ENCODE measurements around the gene RAB17. TPM values are rescaled to one million over a fixed set of nuclear protein-coding genes. Genes with fewer than 3 reads are reported as not detected.

The RAB17 gene
- total RNA-seq, 1 experiment from 2014 or later = 1.3 TPM

DNA sequence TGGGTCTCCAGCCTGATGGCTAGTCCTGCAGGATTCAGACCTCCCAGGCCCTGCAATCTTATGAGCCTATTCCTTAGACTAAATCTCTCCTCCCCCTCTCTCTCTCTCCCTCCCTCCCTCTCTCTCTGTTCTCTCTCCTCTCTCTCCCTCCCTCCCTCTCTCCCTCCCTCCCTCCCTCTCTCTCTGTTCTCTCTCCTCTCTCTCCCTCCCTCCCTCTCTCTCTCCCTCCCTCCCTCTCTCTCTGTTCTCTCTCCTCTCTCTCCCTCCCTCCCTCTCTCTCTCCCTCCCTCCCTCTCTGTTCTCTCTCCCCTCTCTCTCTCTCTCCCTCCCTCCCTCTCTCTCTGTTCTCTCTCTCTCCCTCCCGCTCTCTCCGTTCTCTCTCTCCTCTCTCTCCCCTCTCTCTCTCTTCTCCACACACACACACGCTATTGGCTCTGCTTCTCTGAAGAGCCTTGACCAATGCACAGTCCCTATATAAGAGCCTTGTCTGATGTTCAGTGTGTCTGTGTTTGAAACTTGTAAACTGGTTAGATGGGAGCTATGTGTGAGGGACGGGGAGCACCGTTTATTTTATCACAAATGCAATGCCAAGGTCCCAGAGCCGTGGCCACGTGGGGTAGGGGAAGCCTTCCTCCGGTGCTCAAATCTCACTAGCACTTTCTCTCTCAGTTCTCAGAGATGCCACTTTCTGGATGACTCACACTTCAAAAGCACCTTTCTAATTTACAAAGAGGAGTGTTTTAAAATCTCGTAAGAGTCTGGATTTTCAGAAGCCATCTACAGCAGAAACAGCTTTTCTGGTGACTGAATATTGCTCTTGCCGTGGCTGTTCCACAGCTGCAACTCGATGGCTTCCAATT lies 33.5 kb downstream of the RAB17 start:
- Histone ChIP-seq H2AFZ (ENCODE audit: low read length) (no peak overlapping the region), H3K79me2 (ENCODE audit: low read length) (no peaks in the 10 kb centered on the region), H3K9ac (ENCODE audit: low read length) (no peak overlapping the region), H3K27me3 (ENCODE audit: low read length) (0 out of 2 replicates have a peak, but pooled peaks cover 3% of the 10 kb centered on the region), H3K36me3 (ENCODE audit: insufficient read depth, low read length) (no peaks in the 10 kb centered on the region), H3K9me3 (ENCODE audit: low read length) (peaks cover 9% of the 10 kb centered on the region), H4K20me1 (ENCODE audit: insufficient read depth, low read depth, low read length) (no peaks in the 10 kb centered on the region), H3K4me2 (ENCODE audit: low read depth, low read length, poor library complexity, severe bottlenecking) (no peak overlapping the region), H3K9me2 (replicated peaks; ENCODE audit: insufficient read depth, low read length) (no peaks in the 10 kb centered on the region), H3K27ac (ENCODE audit: low read length) (no peak overlapping the region), H3K4me1 (ENCODE audit: low read length) (no peaks in the 10 kb centered on the region), H3K4me3 (ENCODE audit: low read length) (no peak overlapping the region)
- no peak for DNase-seq

DNA sequence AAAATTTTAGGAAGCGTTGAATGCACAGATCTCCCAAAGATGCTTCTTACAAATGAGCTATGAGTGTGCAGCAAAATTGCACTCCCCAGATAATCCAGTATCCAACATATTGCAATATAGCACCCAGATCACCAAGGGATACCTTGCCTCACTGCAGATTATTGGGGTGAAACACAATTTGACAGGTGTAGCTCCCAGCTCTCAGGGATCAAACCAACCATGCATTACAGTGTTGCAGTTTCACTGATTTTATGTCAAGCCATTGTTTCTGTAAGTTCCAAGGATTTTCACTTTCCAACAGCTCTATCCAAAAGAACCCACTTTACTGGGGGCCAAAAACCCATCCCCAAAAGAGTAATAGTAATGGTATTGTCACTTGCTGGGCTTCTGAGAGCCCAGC lies 35.0 kb downstream of the RAB17 start:
- Histone ChIP-seq H4K20me1 (ENCODE audit: insufficient read depth, low read depth, low read length) (no peaks in the 10 kb centered on the region), H3K9ac (ENCODE audit: low read length) (no peak overlapping the region), H3K27ac (ENCODE audit: low read length) (no peak overlapping the region), H3K4me1 (ENCODE audit: low read length) (no peaks in the 10 kb centered on the region), H3K9me2 (replicated peaks; ENCODE audit: insufficient read depth, low read length) (no peaks in the 10 kb centered on the region), H3K9me3 (ENCODE audit: low read length) (peaks cover 9% of the 10 kb centered on the region), H3K4me3 (ENCODE audit: low read length) (no peak overlapping the region), H2AFZ (ENCODE audit: low read length) (no peak overlapping the region), H3K27me3 (ENCODE audit: low read length) (0 out of 2 replicates have a peak, but pooled peaks cover 3% of the 10 kb centered on the region), H3K4me2 (ENCODE audit: low read depth, low read length, poor library complexity, severe bottlenecking) (no peak overlapping the region), H3K36me3 (ENCODE audit: insufficient read depth, low read length) (no peaks in the 10 kb centered on the region), H3K79me2 (ENCODE audit: low read length) (no peaks in the 10 kb centered on the region)
- DNase-seq = no peak

DNA sequence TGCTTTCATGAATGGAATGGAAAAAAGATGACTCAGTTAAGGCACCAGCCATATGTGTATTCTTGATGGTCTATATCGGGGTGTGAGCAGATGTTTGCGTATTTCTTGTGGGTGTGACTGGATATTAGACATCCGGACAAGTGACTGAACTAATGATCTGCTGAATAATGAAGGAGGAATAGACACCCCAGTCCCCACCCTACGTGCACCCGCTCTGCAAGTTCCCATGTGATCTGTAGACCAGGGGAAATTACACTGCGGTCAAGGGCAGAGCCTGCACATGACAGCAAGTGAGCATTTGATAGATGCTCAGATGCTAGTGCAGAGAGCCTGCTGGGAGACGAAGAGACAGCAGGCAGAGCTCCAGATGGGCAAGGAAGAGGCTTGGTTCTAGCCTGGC lies 36.6 kb downstream of the RAB17 start:
- Histone ChIP-seq H3K9ac (ENCODE audit: low read length) (no peak overlapping the region), H3K27ac (ENCODE audit: low read length) (no peak overlapping the region), H3K9me2 (replicated peaks; ENCODE audit: insufficient read depth, low read length) (no peaks in the 10 kb centered on the region), H4K20me1 (ENCODE audit: insufficient read depth, low read depth, low read length) (no peaks in the 10 kb centered on the region), H3K4me2 (ENCODE audit: low read depth, low read length, poor library complexity, severe bottlenecking) (no peak overlapping the region), H2AFZ (ENCODE audit: low read length) (no peak overlapping the region), H3K27me3 (ENCODE audit: low read length) (0 out of 2 replicates have a peak, but pooled peaks cover 3% of the 10 kb centered on the region), H3K4me3 (ENCODE audit: low read length) (no peak overlapping the region), H3K36me3 (ENCODE audit: insufficient read depth, low read length) (no peaks in the 10 kb centered on the region), H3K4me1 (ENCODE audit: low read length) (no peaks in the 10 kb centered on the region), H3K79me2 (ENCODE audit: low read length) (no peaks in the 10 kb centered on the region), H3K9me3 (ENCODE audit: low read length) (peaks cover 9% of the 10 kb centered on the region)
- no peak for DNase-seq

DNA sequence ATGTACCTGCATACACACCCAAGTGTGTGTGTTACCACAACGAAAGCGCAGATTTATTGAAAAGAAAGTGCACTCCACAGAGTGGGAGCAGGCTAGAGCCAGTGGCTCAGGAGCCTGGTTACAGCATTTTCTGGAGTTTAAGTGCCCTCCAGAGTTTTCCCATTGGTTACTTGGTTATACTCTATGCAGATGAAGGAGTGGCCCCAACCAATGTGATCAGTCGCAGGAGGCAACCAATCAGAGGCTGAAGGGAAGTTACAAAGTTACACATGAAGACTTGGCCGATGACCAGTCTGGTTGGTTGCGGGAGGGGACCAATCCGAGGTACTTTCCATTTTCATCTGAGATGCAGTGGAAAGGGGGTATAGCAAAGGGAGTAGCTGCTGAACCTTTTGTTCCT lies 37.6 kb downstream of the RAB17 start:
- no peak overlapping the region for H3K27ac ChIP-seq (ENCODE audit: low read length)
- 0 out of 2 replicates have a peak, but pooled peaks cover 3% of the 10 kb centered on the region for H3K27me3 ChIP-seq (ENCODE audit: low read length)
- H3K9me2 ChIP-seq (replicated peaks; ENCODE audit: insufficient read depth, low read length) = no peaks in the 10 kb centered on the region
- no peak overlapping the region for H3K4me2 ChIP-seq (ENCODE audit: low read depth, low read length, poor library complexity, severe bottlenecking)
- H4K20me1 ChIP-seq (ENCODE audit: insufficient read depth, low read depth, low read length) = no peaks in the 10 kb centered on the region
- H3K79me2 ChIP-seq (ENCODE audit: low read length) = no peaks in the 10 kb centered on the region
- no peaks in the 10 kb centered on the region for H3K4me1 ChIP-seq (ENCODE audit: low read length)
- H3K4me3 ChIP-seq (ENCODE audit: low read length) = no peak overlapping the region
- DNase-seq = peak; percentile 54
- H3K36me3 ChIP-seq (ENCODE audit: insufficient read depth, low read length) = no peaks in the 10 kb centered on the region
- H3K9me3 ChIP-seq (ENCODE audit: low read length) = peaks cover 9% of the 10 kb centered on the region
- no peak overlapping the region for H3K9ac ChIP-seq (ENCODE audit: low read length)
- no peak overlapping the region for H2AFZ ChIP-seq (ENCODE audit: low read length)

DNA sequence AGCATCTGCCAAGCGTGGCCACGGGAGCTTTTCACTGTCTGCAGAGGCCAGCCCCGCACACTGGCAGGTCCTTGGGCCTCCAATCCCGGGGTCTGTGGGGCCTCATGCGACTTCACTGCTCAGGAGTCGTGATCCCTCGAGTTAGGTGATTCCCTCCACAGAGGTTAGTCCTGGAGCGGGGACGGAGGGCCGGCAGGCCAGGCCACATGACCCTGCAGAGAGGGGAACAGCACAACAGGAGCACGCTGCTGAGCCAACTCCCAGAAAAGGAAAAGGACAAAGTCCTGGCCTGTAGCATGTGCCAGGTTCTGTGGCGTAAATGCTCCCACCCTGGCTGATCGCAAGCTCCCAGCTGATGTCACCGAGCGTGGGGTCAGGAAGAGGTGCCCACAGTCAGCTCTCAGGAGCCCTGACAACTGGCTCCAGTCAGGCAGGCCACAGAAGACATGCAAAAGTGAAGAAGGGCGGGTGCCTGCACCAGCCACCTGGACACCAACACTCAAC lies 39.4 kb downstream of the RAB17 start:
- Histone ChIP-seq H3K9me2 (replicated peaks; ENCODE audit: insufficient read depth, low read length) (no peaks in the 10 kb centered on the region), H3K27ac (ENCODE audit: low read length) (no peak overlapping the region), H2AFZ (ENCODE audit: low read length) (no peak overlapping the region), H3K4me3 (ENCODE audit: low read length) (no peak overlapping the region), H3K4me1 (ENCODE audit: low read length) (no peaks in the 10 kb centered on the region), H4K20me1 (ENCODE audit: insufficient read depth, low read depth, low read length) (no peaks in the 10 kb centered on the region), H3K4me2 (ENCODE audit: low read depth, low read length, poor library complexity, severe bottlenecking) (no peak overlapping the region), H3K9ac (ENCODE audit: low read length) (no peak overlapping the region), H3K9me3 (ENCODE audit: low read length) (peaks cover 7% of the 10 kb centered on the region), H3K27me3 (ENCODE audit: low read length) (0 out of 2 replicates have a peak, but pooled peaks cover 3% of the 10 kb centered on the region), H3K79me2 (ENCODE audit: low read length) (no peaks in the 10 kb centered on the region), H3K36me3 (ENCODE audit: insufficient read depth, low read length) (no peaks in the 10 kb centered on the region)
- no peak for DNase-seq

DNA sequence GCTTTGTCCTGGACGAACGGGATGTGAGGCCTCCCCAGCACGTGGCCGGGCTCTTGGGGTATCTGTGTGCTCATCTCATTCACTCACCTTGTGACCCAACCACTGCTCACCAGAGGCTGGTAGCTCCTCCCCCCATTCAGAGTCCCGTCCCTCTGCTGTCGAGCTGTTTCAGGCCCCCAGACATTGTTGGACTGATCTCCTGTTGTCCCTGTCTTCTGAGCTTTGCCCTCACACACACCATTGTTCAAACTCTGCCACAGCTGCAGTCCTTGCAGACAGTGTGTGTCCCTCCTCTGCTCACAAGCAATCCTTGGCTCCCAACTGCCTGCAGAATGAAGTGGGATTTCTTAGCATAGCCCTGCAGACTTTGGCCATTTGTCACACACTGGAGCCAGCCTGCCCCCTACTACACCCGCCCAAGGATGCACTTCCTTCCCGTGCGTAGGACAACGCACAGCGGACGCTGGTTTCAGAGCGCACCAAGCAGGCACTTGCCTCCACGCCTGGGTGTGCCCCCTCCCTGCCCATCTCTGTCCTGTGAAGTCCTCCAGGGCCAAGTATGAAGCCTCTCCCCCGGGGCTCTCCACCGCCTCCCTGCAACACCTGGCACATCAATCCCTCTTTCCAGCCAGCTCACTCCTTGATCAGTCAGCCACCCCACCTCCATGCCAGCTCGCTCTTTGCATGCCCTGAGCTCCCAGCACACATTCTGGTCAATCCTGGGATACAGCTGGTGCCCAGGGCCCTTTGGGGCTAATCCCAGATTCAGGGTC lies 40.7 kb downstream of the RAB17 start:
- no peak overlapping the region for H3K4me2 ChIP-seq (ENCODE audit: low read depth, low read length, poor library complexity, severe bottlenecking)
- no peaks in the 10 kb centered on the region for H3K79me2 ChIP-seq (ENCODE audit: low read length)
- 0 out of 2 replicates have a peak, but pooled peaks cover 3% of the 10 kb centered on the region for H3K27me3 ChIP-seq (ENCODE audit: low read length)
- no peaks in the 10 kb centered on the region for H3K9me2 ChIP-seq (replicated peaks; ENCODE audit: insufficient read depth, low read length)
- no peaks in the 10 kb centered on the region for H3K36me3 ChIP-seq (ENCODE audit: insufficient read depth, low read length)
- no peaks in the 10 kb centered on the region; the same call in 1 of the 2 replicates for H3K9me3 ChIP-seq (ENCODE audit: low read length)
- no peak for DNase-seq
- no peaks in the 10 kb centered on the region for H4K20me1 ChIP-seq (ENCODE audit: insufficient read depth, low read depth, low read length)
- no peak overlapping the region for H2AFZ ChIP-seq (ENCODE audit: low read length)
- no peak overlapping the region for H3K27ac ChIP-seq (ENCODE audit: low read length)
- H3K4me1 ChIP-seq (ENCODE audit: low read length) = no peaks in the 10 kb centered on the region
- no peak overlapping the region for H3K4me3 ChIP-seq (ENCODE audit: low read length)
- H3K9ac ChIP-seq (ENCODE audit: low read length) = no peak overlapping the region

DNA sequence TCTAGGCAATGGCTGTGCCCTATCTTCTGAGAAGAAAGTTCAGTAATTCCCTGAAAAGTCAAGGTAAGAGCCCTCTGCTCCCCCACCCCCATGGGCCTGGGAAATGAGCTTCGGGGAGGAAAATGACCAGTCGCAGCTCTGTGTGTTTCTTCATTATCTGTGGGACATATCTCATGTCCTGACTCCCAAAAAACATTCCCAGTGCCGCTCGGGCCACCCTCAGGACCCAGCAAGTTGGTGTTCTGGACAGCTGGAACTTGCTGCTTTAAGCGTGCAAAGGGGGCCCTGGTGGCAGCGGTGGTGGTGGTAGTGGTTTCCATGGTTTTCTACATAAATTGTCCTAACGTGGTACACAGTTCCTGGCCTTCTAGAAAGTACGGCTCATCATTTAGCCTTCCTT lies 41.3 kb downstream of the RAB17 start:
- H3K4me2 ChIP-seq (ENCODE audit: low read depth, low read length, poor library complexity, severe bottlenecking) = no peak overlapping the region
- no peak for DNase-seq
- no peaks in the 10 kb centered on the region for H3K79me2 ChIP-seq (ENCODE audit: low read length)

DNA sequence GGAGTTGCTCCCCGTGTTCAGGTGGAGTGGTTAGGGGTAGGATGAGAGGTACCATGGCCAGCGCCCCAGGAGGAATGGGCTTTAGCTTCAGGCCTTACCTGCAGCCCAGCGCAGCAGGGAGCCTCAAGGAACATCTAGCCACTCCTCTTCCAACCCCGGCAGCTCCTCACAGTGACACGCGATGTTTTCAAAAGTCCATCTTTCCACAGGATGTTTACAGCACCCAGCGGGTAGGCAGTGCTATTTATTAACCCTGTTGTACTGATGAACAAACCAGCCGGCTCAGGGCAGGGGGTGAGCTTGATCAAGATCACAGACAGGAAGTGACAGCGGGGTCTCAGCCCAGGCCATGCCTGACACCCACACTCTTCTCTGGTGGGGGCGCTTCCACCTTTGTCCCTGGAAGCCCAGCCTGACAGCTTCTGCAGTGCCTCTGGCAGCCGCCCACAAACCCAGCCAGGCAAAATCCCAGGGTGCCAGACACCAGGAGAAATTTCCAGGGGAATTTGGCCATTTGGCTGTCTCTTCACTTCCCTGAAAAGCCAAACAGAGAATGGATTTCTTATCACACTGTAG lies 42.6 kb downstream of the RAB17 start:
- H2AFZ ChIP-seq (ENCODE audit: low read length) = no peak overlapping the region
- H3K4me2 ChIP-seq (ENCODE audit: low read depth, low read length, poor library complexity, severe bottlenecking) = no peak overlapping the region
- 0 out of 2 replicates have a peak, but pooled peaks cover 3% of the 10 kb centered on the region for H3K27me3 ChIP-seq (ENCODE audit: low read length)
- H3K79me2 ChIP-seq (ENCODE audit: low read length) = no peaks in the 10 kb centered on the region
- H3K9ac ChIP-seq (ENCODE audit: low read length) = no peak overlapping the region
- DNase-seq = no peak
- no peaks in the 10 kb centered on the region for H3K9me3 ChIP-seq (ENCODE audit: low read length)
- no peak overlapping the region for H3K4me3 ChIP-seq (ENCODE audit: low read length)
- H3K4me1 ChIP-seq (ENCODE audit: low read length) = no peaks in the 10 kb centered on the region
- no peaks in the 10 kb centered on the region for H3K36me3 ChIP-seq (ENCODE audit: insufficient read depth, low read length)
- no peak overlapping the region for H3K27ac ChIP-seq (ENCODE audit: low read length)
- no peaks in the 10 kb centered on the region for H3K9me2 ChIP-seq (replicated peaks; ENCODE audit: insufficient read depth, low read length)
- no peaks in the 10 kb centered on the region for H4K20me1 ChIP-seq (ENCODE audit: insufficient read depth, low read depth, low read length)

More for the DNA sequence above, 41.3 kb downstream of the RAB17 start:
- no peaks in the 10 kb centered on the region for H3K4me1 ChIP-seq (ENCODE audit: low read length)
- no peak overlapping the region for H2AFZ ChIP-seq (ENCODE audit: low read length)
- H3K27me3 ChIP-seq (ENCODE audit: low read length) = 0 out of 2 replicates have a peak, but pooled peaks cover 3% of the 10 kb centered on the region
- H3K9ac ChIP-seq (ENCODE audit: low read length) = no peak overlapping the region
- no peaks in the 10 kb centered on the region; the same call in 1 of the 2 replicates for H3K9me3 ChIP-seq (ENCODE audit: low read length)
- no peaks in the 10 kb centered on the region for H3K9me2 ChIP-seq (replicated peaks; ENCODE audit: insufficient read depth, low read length)
- H4K20me1 ChIP-seq (ENCODE audit: insufficient read depth, low read depth, low read length) = no peaks in the 10 kb centered on the region
- no peaks in the 10 kb centered on the region for H3K36me3 ChIP-seq (ENCODE audit: insufficient read depth, low read length)
- no peak overlapping the region for H3K27ac ChIP-seq (ENCODE audit: low read length)
- H3K4me3 ChIP-seq (ENCODE audit: low read length) = no peak overlapping the region

All from Karpas-422 (cell line).